Liver (tissue), 9 donors: ENCODE data around the gene ELL2. TPM values are rescaled to one million over a fixed set of nuclear protein-coding genes. Genes with fewer than 3 reads are reported as not detected.
A peak's percentile ranks its signal among the peaks of the same experiment; 100 is the strongest.
"Not testable (repeated sequence)": the region's sequence is repeated elsewhere in the genome, so short reads cannot be mapped to it uniquely, and the experiment has no call there.

Experiments
- DNase-seq: peaks from one replicate; pipeline ENCODE4 v3.0.0-alpha.2; 2017; ENCODE audit warnings: low spot score
- H3K27ac ChIP-seq, 2 donors: one replicate each; pipeline ENCODE4 v1.7.0; 2013; ENCODE audit warnings: inconsistent platforms in 2 of 2, low read length in 2 of 2, control low read depth in 1 of 2, low read depth in 1 of 2, mild to moderate bottlenecking in 1 of 2
- H3K27me3 ChIP-seq, 4 donors: one replicate each; pipeline versions ENCODE4 v1.6.1 to v1.7.0; 2013; ENCODE audit warnings: low read length in 3 of 4, inconsistent platforms in 1 of 4, mild to moderate bottlenecking in 1 of 4, moderate library complexity in 1 of 4; ENCODE audit not compliant: control insufficient read depth in 4 of 4, insufficient read depth in 4 of 4
- H3K36me3 ChIP-seq, 4 donors: one replicate each; pipeline versions ENCODE4 v1.6.1 to v1.7.0; 2013; ENCODE audit warnings: low read length in 3 of 4, mild to moderate bottlenecking in 3 of 4, low read depth in 1 of 4, moderate library complexity in 1 of 4; ENCODE audit not compliant: control insufficient read depth in 4 of 4, insufficient read depth in 3 of 4
- H3K4me1 ChIP-seq, 4 donors: one replicate each; pipeline versions ENCODE4 v1.6.1 to v1.7.0; 2013; ENCODE audit warnings: low read length in 3 of 4, mild to moderate bottlenecking in 3 of 4, moderate library complexity in 1 of 4; ENCODE audit not compliant: control insufficient read depth in 4 of 4, insufficient read depth in 4 of 4
- H3K4me3 ChIP-seq, 3 donors: one replicate each; pipeline versions ENCODE4 v1.6.1 to v1.7.0; 2013; ENCODE audit warnings: low read length in 3 of 3, control low read depth in 1 of 3, low read depth in 1 of 3, mild to moderate bottlenecking in 1 of 3
- H3K9ac ChIP-seq, 2 donors: one replicate each; pipeline ENCODE4 v1.7.0; 2013; ENCODE audit warnings: low read length in 2 of 2, mild to moderate bottlenecking in 2 of 2, moderate library complexity in 2 of 2, control low read depth in 1 of 2, low read depth in 1 of 2
- H3K9me3 ChIP-seq, 4 donors: one replicate each; pipeline versions ENCODE4 v1.6.1 to v1.7.0; 2013; ENCODE audit warnings: low read length in 3 of 4; ENCODE audit not compliant: control insufficient read depth in 4 of 4
- ATF3 ChIP-seq: IDR thresholded peaks from 2 replicates; pipeline ENCODE4 v1.6.1; 2016; ENCODE audit warnings: antibody characterized with exemption
- EGR1 ChIP-seq, 2 donors: IDR thresholded peaks; 2 replicates each; pipeline ENCODE4 v1.6.1; 2016 to 2018; ENCODE audit warnings: antibody characterized with exemption in 2 of 2, low read depth in 2 of 2
- FOXA1 ChIP-seq: IDR thresholded peaks from 2 replicates; pipeline ENCODE4 v1.6.1; 2016; ENCODE audit warnings: antibody characterized with exemption
- HNF4A ChIP-seq, 2 donors: conservative IDR thresholded peaks; 2 replicates each; pipeline ENCODE4 v1.6.1; 2016; ENCODE audit warnings: antibody characterized with exemption in 2 of 2, mild to moderate bottlenecking in 2 of 2
- HNF4G ChIP-seq: IDR thresholded peaks from 2 replicates; pipeline ENCODE4 v1.6.1; 2016; ENCODE audit warnings: antibody characterized with exemption
- JUND ChIP-seq, 2 donors: IDR thresholded peaks; 2 replicates each; pipeline ENCODE4 v1.6.1; 2016; ENCODE audit warnings: antibody characterized with exemption in 2 of 2
- REST ChIP-seq: IDR thresholded peaks from 2 replicates; pipeline ENCODE4 v1.6.1; 2016; ENCODE audit warnings: antibody characterized with exemption, mild to moderate bottlenecking
- SP1 ChIP-seq: IDR thresholded peaks from 2 replicates; pipeline ENCODE4 v1.6.1; 2018; ENCODE audit warnings: antibody characterized with exemption, mild to moderate bottlenecking
- TAF1 ChIP-seq: conservative IDR thresholded peaks from 2 replicates; pipeline ENCODE4 v1.6.1; 2016; ENCODE audit warnings: antibody characterized with exemption, mild to moderate bottlenecking
- WGBS: extraction: QIAGEN DNeasy Blood & Tissue Kit; methylation state at CpG from one replicate; pipeline ENCODE4 v1.1.7; 2013; 5-methylcytosine and 5-hydroxymethylcytosine counted together
- polyA plus RNA-seq, 2 donors: library from polyadenylated mRNA; stranded (reverse) in 1 of 2; unstranded in 1 of 2; fragments of 200-250 nt in 1 of 2; fragments of >200 nt in 1 of 2; fragmentation: Nextera tagmentation in 1 of 2; extraction: Ambion mirVana in 1 of 2; gene quantifications; one replicate each; pipeline versions ENCODE4 v1.2.1 to v1.2.3, GENCODE V29; 2013 to 2015
- total RNA-seq, 2 donors: library from RNA; depleted of rRNA; stranded (reverse); fragments of >200 nt; gene quantifications; one replicate each; pipeline ENCODE4 v1.2.3, GENCODE V29; 2014
- donor health status: healthy.
- donor health status: healthy.
- donor health status: healthy.
- donor health status: healthy.
- donor health status: healthy.

ELL2 gene
- total and polyA plus RNA-seq, 4 donors = 21.0 to 64.5 (median 45.9) TPM

GRCh38 chr5:95871146-95871806, 90.4 kb downstream of the ELL2 start:
- H3K4me1 ChIP-seq = peaks cover 2 to 18% (median 6%) of the 10 kb centered on the region in 4 donors
- H3K9ac ChIP-seq = no peak overlapping the region
- DNase-seq = no peak
- no peaks in the 10 kb centered on the region for H3K36me3 ChIP-seq
- WGBS = 98% methylated on average over 9 of the region's 9 CpGs
- no peaks in the 10 kb centered on the region for H3K9me3 ChIP-seq
- TF ChIP-seq HNF4A (conservative IDR thresholded peaks at IDR 0.05) = no peak
- no peak for TF ChIP-seq EGR1 (IDR thresholded peaks at IDR 0.05; ENCODE audit: low read depth in 2 of 2)
- TF ChIP-seq TAF1 = no peak
- TF ChIP-seq SP1 = no peak
- TF ChIP-seq ATF3 = no peak
- TF ChIP-seq HNF4G = no peak
- no peak for TF ChIP-seq FOXA1
- H3K27ac ChIP-seq = no peak overlapping the region
- no peaks in the 10 kb centered on the region for H3K27me3 ChIP-seq
- no peak overlapping the region for H3K4me3 ChIP-seq

GRCh38 chr5:95870105-95870672, 91.5 kb downstream of the ELL2 start:
- Histone ChIP-seq H3K9ac (peak overlapping the region in 1 of 2 donors; percentile 11), H3K4me1 (peaks cover 2 to 16% (median 7%) of the 10 kb centered on the region in 4 donors), H3K27ac (peak overlapping the region in 1 of 2 donors; percentile 41), H3K4me3 (no peak overlapping the region), H3K9me3 (no peaks in the 10 kb centered on the region), H3K27me3 (no peaks in the 10 kb centered on the region), H3K36me3 (no peaks in the 10 kb centered on the region)
- DNase-seq = no peak
- WGBS = 76% methylated on average over 1 of the region's 1 CpG
- TF ChIP-seq REST (no peak), JUND (IDR thresholded peaks at IDR 0.05) (peak in 1 of 2 donors; percentile 35), HNF4A (conservative IDR thresholded peaks at IDR 0.05) (no peak)

GRCh38 chr5:95869173-95869855, 92.3 kb downstream of the ELL2 start:
- not testable (repeated sequence) for DNase-seq, H3K9me3 ChIP-seq, H3K9ac ChIP-seq, H3K4me3 ChIP-seq, H3K36me3 ChIP-seq, H3K27me3 ChIP-seq, H3K27ac ChIP-seq
- H3K4me1 ChIP-seq = peaks cover 2 to 16% (median 10%) of the 10 kb centered on the region in 4 donors
- WGBS = 75% methylated on average over 3 of the region's 3 CpGs
